Liver (tissue), 9 donors: ENCODE results near the gene S100A13. TPM values are rescaled to one million over a fixed set of nuclear protein-coding genes. Genes with fewer than 3 reads are reported as not detected.

ENCODE experiments used
- DNase-seq: peaks from one replicate; pipeline ENCODE4 v3.0.0-alpha.2; 2017; ENCODE audit warnings: low spot score
- H3K27ac ChIP-seq, 2 donors: one replicate each; pipeline ENCODE4 v1.7.0; 2013; ENCODE audit warnings: inconsistent platforms in 2 of 2, low read length in 2 of 2, control low read depth in 1 of 2, low read depth in 1 of 2, mild to moderate bottlenecking in 1 of 2
- H3K27me3 ChIP-seq, 4 donors: one replicate each; pipeline versions ENCODE4 v1.6.1 to v1.7.0; 2013; ENCODE audit warnings: low read length in 3 of 4, inconsistent platforms in 1 of 4, mild to moderate bottlenecking in 1 of 4, moderate library complexity in 1 of 4; ENCODE audit not compliant: control insufficient read depth in 4 of 4, insufficient read depth in 4 of 4
- H3K36me3 ChIP-seq, 4 donors: one replicate each; pipeline versions ENCODE4 v1.6.1 to v1.7.0; 2013; ENCODE audit warnings: low read length in 3 of 4, mild to moderate bottlenecking in 3 of 4, low read depth in 1 of 4, moderate library complexity in 1 of 4; ENCODE audit not compliant: control insufficient read depth in 4 of 4, insufficient read depth in 3 of 4
- H3K4me1 ChIP-seq, 4 donors: one replicate each; pipeline versions ENCODE4 v1.6.1 to v1.7.0; 2013; ENCODE audit warnings: low read length in 3 of 4, mild to moderate bottlenecking in 3 of 4, moderate library complexity in 1 of 4; ENCODE audit not compliant: control insufficient read depth in 4 of 4, insufficient read depth in 4 of 4
- H3K4me3 ChIP-seq, 3 donors: one replicate each; pipeline versions ENCODE4 v1.6.1 to v1.7.0; 2013; ENCODE audit warnings: low read length in 3 of 3, control low read depth in 1 of 3, low read depth in 1 of 3, mild to moderate bottlenecking in 1 of 3
- H3K9ac ChIP-seq, 2 donors: one replicate each; pipeline ENCODE4 v1.7.0; 2013; ENCODE audit warnings: low read length in 2 of 2, mild to moderate bottlenecking in 2 of 2, moderate library complexity in 2 of 2, control low read depth in 1 of 2, low read depth in 1 of 2
- H3K9me3 ChIP-seq, 4 donors: one replicate each; pipeline versions ENCODE4 v1.6.1 to v1.7.0; 2013; ENCODE audit warnings: low read length in 3 of 4; ENCODE audit not compliant: control insufficient read depth in 4 of 4
- ATF3 ChIP-seq: IDR thresholded peaks from 2 replicates; pipeline ENCODE4 v1.6.1; 2016; ENCODE audit warnings: antibody characterized with exemption
- CTCF ChIP-seq: fragments of 150-350 bp; IDR thresholded peaks from 2 replicates; pipeline ENCODE4 v1.5.1; 2017; ENCODE audit warnings: improper control_type of control experiment, low read depth, low read length; ENCODE audit not compliant: missing input control
- EGR1 ChIP-seq, 2 donors: IDR thresholded peaks; 2 replicates each; pipeline ENCODE4 v1.6.1; 2016 to 2018; ENCODE audit warnings: antibody characterized with exemption in 2 of 2, low read depth in 2 of 2
- FOXA1 ChIP-seq: IDR thresholded peaks from 2 replicates; pipeline ENCODE4 v1.6.1; 2016; ENCODE audit warnings: antibody characterized with exemption
- FOXA2 ChIP-seq: IDR thresholded peaks from 2 replicates; pipeline ENCODE4 v1.6.1; 2016; ENCODE audit warnings: antibody characterized with exemption
- GABPA ChIP-seq, 2 donors: IDR thresholded peaks in 1 of 2; conservative IDR thresholded peaks in 1 of 2; 2 replicates each; pipeline ENCODE4 v1.6.1; 2016; ENCODE audit warnings: antibody characterized with exemption in 2 of 2, mild to moderate bottlenecking in 1 of 2, moderate library complexity in 1 of 2
- HNF4A ChIP-seq, 2 donors: conservative IDR thresholded peaks; 2 replicates each; pipeline ENCODE4 v1.6.1; 2016; ENCODE audit warnings: antibody characterized with exemption in 2 of 2, mild to moderate bottlenecking in 2 of 2
- HNF4G ChIP-seq: IDR thresholded peaks from 2 replicates; pipeline ENCODE4 v1.6.1; 2016; ENCODE audit warnings: antibody characterized with exemption
- JUND ChIP-seq, 2 donors: IDR thresholded peaks; 2 replicates each; pipeline ENCODE4 v1.6.1; 2016; ENCODE audit warnings: antibody characterized with exemption in 2 of 2
- MAX ChIP-seq: IDR thresholded peaks from 2 replicates; pipeline ENCODE4 v1.6.1; 2016; ENCODE audit warnings: antibody characterized with exemption
- NR2F2 ChIP-seq: IDR thresholded peaks from 2 replicates; pipeline ENCODE4 v1.6.1; 2016; ENCODE audit warnings: antibody characterized with exemption
- RAD21 ChIP-seq, 2 donors: IDR thresholded peaks; 2 replicates each; pipeline ENCODE4 v1.6.1; 2016; ENCODE audit warnings: antibody characterized with exemption in 2 of 2, mild to moderate bottlenecking in 2 of 2
- REST ChIP-seq: IDR thresholded peaks from 2 replicates; pipeline ENCODE4 v1.6.1; 2016; ENCODE audit warnings: antibody characterized with exemption, mild to moderate bottlenecking
- RXRA ChIP-seq, 2 donors: IDR thresholded peaks; 2 replicates each; pipeline ENCODE4 v1.6.1; 2017 to 2018; ENCODE audit warnings: antibody characterized with exemption in 2 of 2, mild to moderate bottlenecking in 1 of 2
- SP1 ChIP-seq: IDR thresholded peaks from 2 replicates; pipeline ENCODE4 v1.6.1; 2018; ENCODE audit warnings: antibody characterized with exemption, mild to moderate bottlenecking
- TAF1 ChIP-seq: conservative IDR thresholded peaks from 2 replicates; pipeline ENCODE4 v1.6.1; 2016; ENCODE audit warnings: antibody characterized with exemption, mild to moderate bottlenecking
- YY1 ChIP-seq: IDR thresholded peaks from 2 replicates; pipeline ENCODE4 v1.6.1; 2016; ENCODE audit warnings: antibody characterized with exemption, mild to moderate bottlenecking
- ZBTB33 ChIP-seq: IDR thresholded peaks from 2 replicates; pipeline ENCODE4 v1.6.1; 2016; ENCODE audit warnings: antibody characterized with exemption
- WGBS: extraction: QIAGEN DNeasy Blood & Tissue Kit; methylation state at CpG from one replicate; pipeline ENCODE4 v1.1.7; 2013; 5-methylcytosine and 5-hydroxymethylcytosine counted together
- polyA plus RNA-seq, 2 donors: library from polyadenylated mRNA; stranded (reverse) in 1 of 2; unstranded in 1 of 2; fragments of 200-250 nt in 1 of 2; fragments of >200 nt in 1 of 2; fragmentation: Nextera tagmentation in 1 of 2; extraction: Ambion mirVana in 1 of 2; gene quantifications; one replicate each; pipeline versions ENCODE4 v1.2.1 to v1.2.3, GENCODE V29; 2013 to 2015
- total RNA-seq, 2 donors: library from RNA; depleted of rRNA; stranded (reverse); fragments of >200 nt; gene quantifications; one replicate each; pipeline ENCODE4 v1.2.3, GENCODE V29; 2014
- donor health status: healthy.
- donor health status: healthy.
- donor health status: healthy.
- donor health status: healthy.
- donor health status: healthy.

Gene S100A13
- total and polyA plus RNA-seq, 4 donors, result 5.3 to 23.0 (median 15.7) TPM

- H3K9ac ChIP-seq, result no peak overlapping the region
- no peaks in the 10 kb centered on the region for H3K27me3 ChIP-seq
- H3K4me3 ChIP-seq, result no peak overlapping the region
- TF ChIP-seq JUND (IDR thresholded peaks at IDR 0.05) (no peak), NR2F2 (no peak), EGR1 (IDR thresholded peaks at IDR 0.05; ENCODE audit: low read depth in 2 of 2) (no peak), CTCF (no peak)
- no peak overlapping the region for H3K27ac ChIP-seq
- no peak for DNase-seq
- H3K4me1 ChIP-seq, result peaks cover 13 to 36% (median 18%) of the 10 kb centered on the region in 4 donors
- peaks cover 16 to 61% (median 52%) of the 10 kb centered on the region in 4 donors for H3K36me3 ChIP-seq
- 92% methylated on average over 3 of the region's 3 CpGs for WGBS
- no peaks in the 10 kb centered on the region for H3K9me3 ChIP-seq
Observed at GRCh38 chr1:153639280-153639679, 12.0 kb upstream of the S100A13 start.

GRCh38 chr1:153638261-153638660 is 11.0 kb upstream of the S100A13 start:
- Histone ChIP-seq H3K27me3 (no peaks in the 10 kb centered on the region), H3K27ac (no peak overlapping the region), H3K4me3 (no peak overlapping the region), H3K36me3 (peaks cover 16 to 60% (median 51%) of the 10 kb centered on the region in 4 donors), H3K9me3 (no peaks in the 10 kb centered on the region), H3K4me1 (peaks cover 7 to 33% (median 15%) of the 10 kb centered on the region in 4 donors), H3K9ac (no peak overlapping the region)
- TF ChIP-seq ZBTB33 (no peak), ATF3 (no peak), TAF1 (no peak), FOXA2 (no peak), HNF4A (conservative IDR thresholded peaks at IDR 0.05) (no peak), RXRA (IDR thresholded peaks at IDR 0.05) (no peak), GABPA (IDR thresholded peaks at IDR 0.05 in 1 of 2, conservative IDR thresholded peaks at IDR 0.05 in 1 of 2) (no peak), HNF4G (no peak), MAX (no peak), CTCF (no peak), YY1 (no peak), NR2F2 (no peak), RAD21 (IDR thresholded peaks at IDR 0.05) (no peak), SP1 (no peak), REST (no peak), JUND (IDR thresholded peaks at IDR 0.05) (no peak), FOXA1 (no peak)
- DNase-seq, result no peak
- 82% methylated on average over 6 of the region's 6 CpGs for WGBS
